HG02973 (cell line): ENCODE data around the gene PIKFYVE.
"Not testable (repeated sequence)": the region's sequence is repeated elsewhere in the genome, so short reads cannot be mapped to it uniquely, and the experiment has no call there.

Source experiments
- ATAC-seq: cut with Tn5 transposase; IDR thresholded peaks from one replicate; pipeline ENCODE4 v1.9.1; 2021; ENCODE audit warnings: moderate library complexity; ENCODE audit not compliant: unreplicated experiment

The PIKFYVE gene

GRCh38 chr2:208254871-208255556 is 11.0 kb upstream of the PIKFYVE start, which contains the start of gene IDH1:
Gene IDH1, minus strand, starts transcription at chr2:208255071. Its CDS starts 3,520 bp downstream, at chr2:208251551.
- peak; percentile 69 for ATAC-seq

GRCh38 chr2:208255557-208256106 is 10.4 kb upstream of the PIKFYVE start:
- ATAC-seq: no peak

- ATAC-seq: no peak
Observed at GRCh38 chr2:208256192-208256782, 9.8 kb upstream of the PIKFYVE start.

GRCh38 chr2:208256849-208257813 is 8.9 kb upstream of the PIKFYVE start:
- not testable (repeated sequence) for ATAC-seq

GRCh38 chr2:208265371-208265800 is 669 bp upstream of the PIKFYVE start:
- peak; percentile 50 for ATAC-seq

- ATAC-seq: peak; percentile 6
Observed at GRCh38 chr2:208266553-208266893, 468 bp downstream of the PIKFYVE start.

- ATAC-seq: no peak
Observed at GRCh38 chr2:208266936-208267335, 881 bp downstream of the PIKFYVE start.

GRCh38 chr2:208267526-208267925 is 1.5 kb downstream of the PIKFYVE start:
- ATAC-seq: not testable (repeated sequence)

GRCh38 chr2:208268156-208268952 is 2.3 kb downstream of the PIKFYVE start:
- ATAC-seq: no peak

GRCh38 chr2:208269091-208269490 is 3.0 kb downstream of the PIKFYVE start:
- no peak for ATAC-seq

GRCh38 chr2:208274748-208275147 is 8.7 kb downstream of the PIKFYVE start:
- ATAC-seq: no peak

GRCh38 chr2:208278549-208278948 is 12.5 kb downstream of the PIKFYVE start:
- no peak for ATAC-seq

- ATAC-seq: no peak
Observed at GRCh38 chr2:208279236-208279635, 13.2 kb downstream of the PIKFYVE start.

- no peak for ATAC-seq
Observed at GRCh38 chr2:208280234-208280633, 14.2 kb downstream of the PIKFYVE start.

- ATAC-seq: no peak
Observed at GRCh38 chr2:208280933-208281332, 14.9 kb downstream of the PIKFYVE start.

GRCh38 chr2:208285853-208286252 is 19.8 kb downstream of the PIKFYVE start:
- no peak for ATAC-seq

GRCh38 chr2:208294482-208295024 is 28.5 kb downstream of the PIKFYVE start:
- ATAC-seq: peak; percentile 45

- ATAC-seq: no peak
Observed at GRCh38 chr2:208295834-208296233, 29.8 kb downstream of the PIKFYVE start.

- no peak for ATAC-seq
Observed at GRCh38 chr2:208296610-208297009, 30.6 kb downstream of the PIKFYVE start.

- no peak for ATAC-seq
Observed at GRCh38 chr2:208297961-208298360, 31.9 kb downstream of the PIKFYVE start.
